Colonic mucosa (tissue), 4 donors: ENCODE results near the gene HSD17B3. TPM values are rescaled to one million over a fixed set of nuclear protein-coding genes. Genes with fewer than 3 reads are reported as not detected.

Experiments
- DNase-seq: peaks from one replicate; pipeline ENCODE4 v3.0.0-alpha.2; 2020
- H3K27ac ChIP-seq: fragments of 200-600 bp; one replicate; pipeline ENCODE4 v1.8.0; 2021
- H3K27me3 ChIP-seq: fragments of 200-600 bp; one replicate; pipeline ENCODE4 v1.8.0; 2021
- H3K36me3 ChIP-seq: fragments of 200-600 bp; one replicate; pipeline ENCODE4 v1.8.0; 2021
- H3K4me1 ChIP-seq: fragments of 200-600 bp; one replicate; pipeline ENCODE4 v1.8.0; 2021; ENCODE audit warnings: mild to moderate bottlenecking
- H3K4me3 ChIP-seq: fragments of 200-600 bp; one replicate; pipeline ENCODE4 v1.8.0; 2021
- H3K9ac ChIP-seq, 2 donors: one replicate each; pipeline ENCODE4 v1.7.0; 2013; ENCODE audit warnings: control low read depth in 2 of 2, low read depth in 2 of 2, low read length in 2 of 2
- H3K9me3 ChIP-seq: fragments of 200-600 bp; one replicate; pipeline ENCODE4 v1.8.0; 2021
- intact Hi-C: fragments of 100-400 bp; cut with DNase I; formaldehyde crosslinking; loops from one replicate; pipeline ENCODE4 v1.14.1; 2022
- total RNA-seq, 2 donors: library from RNA; stranded (reverse); fragmentation: NEBNext Ultra II Directional in 1 of 2; extraction: Animal tissue kit (Norgen Biotek cat#: 25700) in 1 of 2; gene quantifications; one replicate each; pipeline ENCODE4 v1.2.1, GENCODE V29; 2021
- TF ChIP-seq, protein P1 (sequence below): fragments of 200-600 bp; IDR thresholded peaks from one replicate; pipeline ENCODE4 v1.8.0; 2022; ENCODE audit warnings: antibody characterized with exemption, mild to moderate bottlenecking
- donor health status: healthy.
- donor health status: DM: no; HTN: no; CAD: no.
- donor health status: DM: no; HTN: no; CAD: no.

Gene HSD17B3
- total RNA-seq, 2 donors from 2014 or later: not detected

DNA sequence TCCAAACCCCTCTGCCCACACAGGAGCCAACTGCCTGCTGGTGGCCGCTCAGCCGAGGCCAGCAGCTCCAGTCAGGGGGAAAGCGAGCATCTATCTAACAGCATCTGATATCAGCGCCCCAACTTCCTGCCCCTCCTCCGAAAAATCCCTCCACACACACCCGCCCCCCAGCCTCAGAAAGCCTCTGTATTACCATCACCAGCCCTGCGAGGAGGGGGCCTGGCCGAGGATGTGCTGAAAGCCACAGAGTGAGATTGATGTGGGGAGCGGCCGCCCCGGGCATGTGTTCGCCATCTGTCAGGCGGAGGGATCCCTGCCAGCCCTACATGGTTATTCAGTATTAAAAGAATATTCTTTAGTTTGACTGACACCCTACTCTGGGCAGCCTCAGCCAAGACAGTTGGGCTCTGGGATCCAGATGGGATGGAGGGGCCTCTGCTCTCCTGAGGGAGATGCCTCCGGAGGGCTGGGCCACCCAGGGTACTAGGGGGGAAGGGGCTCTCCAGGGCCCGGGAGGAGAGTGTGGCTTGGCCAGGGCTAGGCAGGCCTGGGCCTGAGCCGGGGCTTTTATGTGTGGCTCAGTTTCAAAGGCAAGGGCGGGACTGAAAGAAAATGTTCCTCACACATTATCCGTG is 98.0 kb downstream of the HSD17B3 start:
- TF ChIP-seq, protein P1, sequence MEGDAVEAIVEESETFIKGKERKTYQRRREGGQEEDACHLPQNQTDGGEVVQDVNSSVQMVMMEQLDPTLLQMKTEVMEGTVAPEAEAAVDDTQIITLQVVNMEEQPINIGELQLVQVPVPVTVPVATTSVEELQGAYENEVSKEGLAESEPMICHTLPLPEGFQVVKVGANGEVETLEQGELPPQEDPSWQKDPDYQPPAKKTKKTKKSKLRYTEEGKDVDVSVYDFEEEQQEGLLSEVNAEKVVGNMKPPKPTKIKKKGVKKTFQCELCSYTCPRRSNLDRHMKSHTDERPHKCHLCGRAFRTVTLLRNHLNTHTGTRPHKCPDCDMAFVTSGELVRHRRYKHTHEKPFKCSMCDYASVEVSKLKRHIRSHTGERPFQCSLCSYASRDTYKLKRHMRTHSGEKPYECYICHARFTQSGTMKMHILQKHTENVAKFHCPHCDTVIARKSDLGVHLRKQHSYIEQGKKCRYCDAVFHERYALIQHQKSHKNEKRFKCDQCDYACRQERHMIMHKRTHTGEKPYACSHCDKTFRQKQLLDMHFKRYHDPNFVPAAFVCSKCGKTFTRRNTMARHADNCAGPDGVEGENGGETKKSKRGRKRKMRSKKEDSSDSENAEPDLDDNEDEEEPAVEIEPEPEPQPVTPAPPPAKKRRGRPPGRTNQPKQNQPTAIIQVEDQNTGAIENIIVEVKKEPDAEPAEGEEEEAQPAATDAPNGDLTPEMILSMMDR: no peak
- Histone ChIP-seq H3K9me3 (no peaks in the 10 kb centered on the region), H3K9ac (no peak overlapping the region), H3K27ac (no peak overlapping the region), H3K36me3 (no peaks in the 10 kb centered on the region), H3K4me1 (no peaks in the 10 kb centered on the region), H3K4me3 (no peak overlapping the region), H3K27me3 (no peaks in the 10 kb centered on the region)
- intact Hi-C loops: no loop called here
- DNase-seq: no peak

DNA sequence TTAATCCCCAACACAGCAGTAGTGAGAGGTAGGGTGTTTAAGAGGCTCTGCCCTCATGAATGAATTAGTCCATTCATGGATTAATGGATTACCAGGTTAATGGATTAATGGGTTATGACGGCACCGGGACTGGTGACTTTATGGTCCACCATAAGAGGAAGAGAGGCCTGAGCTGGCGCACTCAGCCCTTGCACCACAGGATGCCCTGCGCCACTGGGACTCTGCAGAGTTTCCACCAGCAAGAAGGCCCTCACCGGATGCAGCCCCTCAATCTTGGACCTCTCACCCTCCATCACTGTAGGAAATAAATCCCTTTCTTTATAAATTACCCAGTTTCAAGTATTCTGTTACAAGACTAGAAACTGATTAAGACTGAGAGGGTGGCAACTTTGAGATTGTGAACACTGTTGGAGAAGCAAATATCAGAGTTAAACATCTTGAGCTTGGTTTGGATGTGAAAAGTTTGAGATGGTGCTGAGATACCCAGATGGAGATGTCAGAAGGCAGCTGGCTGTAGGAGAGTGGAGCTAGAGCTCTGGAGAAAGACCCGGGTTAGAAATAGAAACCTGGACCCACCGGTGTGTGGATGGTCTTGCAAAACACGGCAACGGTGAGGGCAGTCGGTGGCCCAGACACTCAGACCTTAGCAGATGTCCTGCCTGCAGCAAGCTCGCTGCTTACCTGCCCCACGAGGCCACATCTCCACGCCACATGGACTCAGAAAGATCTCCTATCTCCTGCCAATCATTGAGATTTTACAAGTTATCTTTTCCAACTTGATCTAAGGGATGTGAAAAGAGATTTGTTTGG is 98.8 kb downstream of the HSD17B3 start:
- no peak for DNase-seq
- H3K27ac ChIP-seq: no peak overlapping the region
- intact Hi-C loops: no loop called here
- H3K36me3 ChIP-seq: no peaks in the 10 kb centered on the region
- no peak overlapping the region for H3K4me3 ChIP-seq
- no peak overlapping the region for H3K9ac ChIP-seq
- H3K27me3 ChIP-seq: no peaks in the 10 kb centered on the region
- H3K9me3 ChIP-seq: no peaks in the 10 kb centered on the region
- H3K4me1 ChIP-seq: no peaks in the 10 kb centered on the region
- TF ChIP-seq, protein P1: no peak

DNA sequence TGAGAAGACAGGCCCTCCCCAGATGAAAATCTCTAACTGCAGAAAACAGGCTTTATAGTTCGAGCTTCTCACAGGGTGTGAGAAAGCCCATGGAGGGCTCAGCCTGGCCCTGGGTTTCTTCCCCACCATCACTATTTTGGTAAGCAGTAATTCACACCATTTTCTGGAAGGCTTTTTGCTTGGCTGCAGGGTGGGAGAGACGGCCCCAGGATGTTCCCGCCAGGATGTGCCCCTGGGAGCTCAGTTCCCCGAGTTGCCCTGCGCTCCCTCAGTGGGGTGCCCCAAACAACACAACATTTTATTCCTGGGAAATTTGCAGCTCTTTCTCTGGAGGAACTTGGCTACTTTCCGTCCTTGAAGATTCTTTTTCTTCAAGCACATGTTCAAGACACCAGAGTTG is 100.8 kb downstream of the HSD17B3 start:
- Histone ChIP-seq H3K4me1 (no peaks in the 10 kb centered on the region), H3K27me3 (no peaks in the 10 kb centered on the region), H3K36me3 (no peaks in the 10 kb centered on the region), H3K9ac (no peak overlapping the region), H3K27ac (no peak overlapping the region), H3K9me3 (no peaks in the 10 kb centered on the region), H3K4me3 (no peak overlapping the region)
- TF ChIP-seq, protein P1: no peak
- intact Hi-C loops: no loop called here
- DNase-seq: no peak

DNA sequence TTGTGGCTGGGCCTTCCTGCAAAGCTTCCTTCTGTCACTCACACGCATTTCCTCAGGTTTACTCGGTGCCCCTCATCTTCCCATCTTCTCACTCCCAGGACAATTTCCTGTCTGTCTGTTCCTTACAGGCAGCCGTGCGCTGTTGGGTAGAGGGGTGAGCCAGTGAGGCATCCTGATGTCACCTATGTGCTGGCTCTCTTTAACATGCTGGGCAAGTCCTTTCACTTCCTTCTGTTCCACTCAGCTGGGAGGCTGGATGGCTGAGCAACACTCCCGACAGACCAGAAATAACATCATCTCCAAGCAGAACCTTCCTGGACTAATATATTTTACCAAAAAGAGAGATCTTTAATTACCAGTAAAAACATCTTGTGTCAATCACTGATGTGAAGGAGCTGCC is 103.0 kb downstream of the HSD17B3 start:
- Histone ChIP-seq H3K9me3 (no peaks in the 10 kb centered on the region), H3K27me3 (no peaks in the 10 kb centered on the region), H3K36me3 (no peaks in the 10 kb centered on the region), H3K9ac (no peak overlapping the region), H3K27ac (no peak overlapping the region), H3K4me1 (no peaks in the 10 kb centered on the region), H3K4me3 (no peak overlapping the region)
- intact Hi-C loops: no loop called here
- DNase-seq: no peak
- TF ChIP-seq, protein P1: no peak

DNA sequence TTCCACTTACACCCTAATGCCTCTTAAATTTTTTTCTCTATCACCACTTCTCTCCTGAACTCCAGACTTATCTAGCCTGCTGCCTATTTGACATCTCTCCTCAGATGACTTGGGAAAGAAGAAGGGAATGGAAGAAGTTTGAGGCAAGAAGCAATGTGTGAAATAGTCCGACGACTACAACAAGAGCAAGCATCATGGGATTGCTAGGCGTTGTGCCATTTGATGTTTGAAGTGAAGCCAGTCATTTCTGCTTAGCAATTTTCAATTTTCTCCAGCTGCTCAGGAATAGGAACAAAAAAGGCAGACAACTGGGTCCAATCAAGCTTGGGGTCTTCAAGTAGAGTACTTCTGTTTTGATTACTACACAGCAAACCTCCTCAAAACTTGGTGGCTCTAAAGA is 106.4 kb downstream of the HSD17B3 start:
- H3K9me3 ChIP-seq: no peaks in the 10 kb centered on the region
- H3K27me3 ChIP-seq: no peaks in the 10 kb centered on the region
- H3K4me1 ChIP-seq: no peaks in the 10 kb centered on the region
- TF ChIP-seq, protein P1: no peak
- H3K9ac ChIP-seq: no peak overlapping the region
- no peak overlapping the region for H3K27ac ChIP-seq
- H3K4me3 ChIP-seq: no peak overlapping the region
- intact Hi-C loops: no loop called here
- no peak for DNase-seq
- H3K36me3 ChIP-seq: no peaks in the 10 kb centered on the region
